ENCODE measurements around the gene CDH4. TPM values are rescaled to one million over a fixed set of nuclear protein-coding genes. Genes with fewer than 3 reads are reported as not detected.

The CDH4 gene
- total RNA-seq, 4 donors from 2014 or later = not detected

GRCh38 chr20:61595216-61595615 lies 343.2 kb downstream of the CDH4 start:
- Histone ChIP-seq H3K4me1 (no peaks in the 10 kb centered on the region), H3K9me3 (peaks cover 0 to 5% of the 10 kb centered on the region in 2 donors), H3K27ac (no peak overlapping the region), H3K27me3 (peaks cover 5% of the 10 kb centered on the region), H3K36me3 (no peaks in the 10 kb centered on the region), H3K4me3 (no peak overlapping the region)
- no peak for TF ChIP-seq POLR2AphosphoS5 (IDR thresholded peaks at IDR 0.05)
- TF ChIP-seq POLR2A (IDR thresholded peaks at IDR 0.05) = no peak
- no peak for TF ChIP-seq EP300 (IDR thresholded peaks at IDR 0.05; ENCODE audit: low read depth)
- TF ChIP-seq CTCF (IDR thresholded peaks at IDR 0.05) = no peak
- no peak for DNase-seq
- in situ Hi-C loops (cut with MboI; ENCODE audit: low pct_ligation_motif_present in 1 of 4, low pct_unique_long_range_greater_than_20kb in 1 of 4, low sequenced_read_pairs in 3 of 4) (no loop called here), intact Hi-C loops (cut with DNase I; ENCODE audit: low total_unique reads) (no loop called here)
- WGBS, 2 donors (ENCODE audit: low coverage in 1 of 2) = 67 to 92% methylated on average over 1 to 11 of the region's 13 CpGs

- H3K4me1 ChIP-seq = no peaks in the 10 kb centered on the region
- H3K27ac ChIP-seq = no peak overlapping the region
- no peaks in the 10 kb centered on the region for H3K36me3 ChIP-seq
- H3K4me3 ChIP-seq = no peak overlapping the region
- no peak for DNase-seq
- H3K9me3 ChIP-seq = peaks cover 0 to 5% of the 10 kb centered on the region in 2 donors
- intact Hi-C loops (cut with DNase I; ENCODE audit: low total_unique reads) = no loop called here
- in situ Hi-C loops (cut with MboI; ENCODE audit: low pct_ligation_motif_present in 1 of 4, low pct_unique_long_range_greater_than_20kb in 1 of 4, low sequenced_read_pairs in 3 of 4) = no loop called here
- H3K27me3 ChIP-seq = peaks cover 5% of the 10 kb centered on the region
- no peak for TF ChIP-seq CTCF (IDR thresholded peaks at IDR 0.05)
- no peak for TF ChIP-seq EP300 (IDR thresholded peaks at IDR 0.05; ENCODE audit: low read depth)
- no peak for TF ChIP-seq POLR2A (IDR thresholded peaks at IDR 0.05)
- TF ChIP-seq POLR2AphosphoS5 (IDR thresholded peaks at IDR 0.05) = no peak
- WGBS, 2 donors (ENCODE audit: low coverage in 1 of 2) = 79 to 83% methylated on average over 1 to 8 of the region's 8 CpGs
Observed at GRCh38 chr20:61596687-61597330, 344.7 kb downstream of the CDH4 start.

GRCh38 chr20:61597996-61598395 lies 345.9 kb downstream of the CDH4 start:
- in situ Hi-C loops (cut with MboI; ENCODE audit: low pct_ligation_motif_present in 1 of 4, low pct_unique_long_range_greater_than_20kb in 1 of 4, low sequenced_read_pairs in 3 of 4) = no loop called here
- no peak for DNase-seq
- no peaks in the 10 kb centered on the region for H3K36me3 ChIP-seq
- WGBS, 2 donors (ENCODE audit: low coverage in 1 of 2) = 73 to 78% methylated on average over 3 to 7 of the region's 7 CpGs
- H3K4me3 ChIP-seq = no peak overlapping the region
- H3K27me3 ChIP-seq = peaks cover 5% of the 10 kb centered on the region
- H3K27ac ChIP-seq = no peak overlapping the region
- intact Hi-C loops (cut with DNase I; ENCODE audit: low total_unique reads) = no loop called here
- no peak for TF ChIP-seq POLR2AphosphoS5 (IDR thresholded peaks at IDR 0.05)
- H3K4me1 ChIP-seq = no peaks in the 10 kb centered on the region
- H3K9me3 ChIP-seq = no peaks in the 10 kb centered on the region

GRCh38 chr20:61598586-61598985 lies 346.5 kb downstream of the CDH4 start:
- no peak overlapping the region for H3K4me3 ChIP-seq
- no peaks in the 10 kb centered on the region for H3K4me1 ChIP-seq
- 89% methylated on average over 21 of the region's 21 CpGs; no CpG with 5 or more reads in 1 of the 2 donors for WGBS, 2 donors (ENCODE audit: low coverage in 1 of 2)
- no peak for DNase-seq
- no peak overlapping the region for H3K27ac ChIP-seq
- no peak for TF ChIP-seq POLR2AphosphoS5 (IDR thresholded peaks at IDR 0.05)
- TF ChIP-seq POLR2A (IDR thresholded peaks at IDR 0.05) = no peak
- no peak for TF ChIP-seq CTCF (IDR thresholded peaks at IDR 0.05)
- no peak for TF ChIP-seq EP300 (IDR thresholded peaks at IDR 0.05; ENCODE audit: low read depth)
- H3K27me3 ChIP-seq = peaks cover 5% of the 10 kb centered on the region
- H3K9me3 ChIP-seq = no peaks in the 10 kb centered on the region
- in situ Hi-C loops (cut with MboI; ENCODE audit: low pct_ligation_motif_present in 1 of 4, low pct_unique_long_range_greater_than_20kb in 1 of 4, low sequenced_read_pairs in 3 of 4) (no loop called here), intact Hi-C loops (cut with DNase I; ENCODE audit: low total_unique reads) (no loop called here)
- no peaks in the 10 kb centered on the region for H3K36me3 ChIP-seq

- Histone ChIP-seq H3K27me3 (peaks cover 5% of the 10 kb centered on the region), H3K9me3 (no peaks in the 10 kb centered on the region), H3K36me3 (no peaks in the 10 kb centered on the region), H3K4me1 (no peaks in the 10 kb centered on the region), H3K27ac (no peak overlapping the region), H3K4me3 (no peak overlapping the region)
- no peak for DNase-seq
- in situ Hi-C loops (cut with MboI; ENCODE audit: low pct_ligation_motif_present in 1 of 4, low pct_unique_long_range_greater_than_20kb in 1 of 4, low sequenced_read_pairs in 3 of 4) (no loop called here), intact Hi-C loops (cut with DNase I; ENCODE audit: low total_unique reads) (no loop called here)
- WGBS, 2 donors (ENCODE audit: low coverage in 1 of 2) = 69% methylated on average over 11 of the region's 12 CpGs; no CpG with 5 or more reads in 1 of the 2 donors
- TF ChIP-seq POLR2AphosphoS5 (IDR thresholded peaks at IDR 0.05) (no peak), CTCF (IDR thresholded peaks at IDR 0.05) (no peak), EP300 (IDR thresholded peaks at IDR 0.05; ENCODE audit: low read depth) (no peak)
Observed at GRCh38 chr20:61599061-61599531, 347.0 kb downstream of the CDH4 start.
